ENCODE results near the gene ARHGEF25.
A peak's percentile ranks its signal among the peaks of the same experiment; 100 is the strongest.
"Not testable (repeated sequence)": the region's sequence is repeated elsewhere in the genome, so short reads cannot be mapped to it uniquely, and the experiment has no call there.

ARHGEF25 gene

GRCh38 chr12:57586128-57586527 lies 25.1 kb upstream of the ARHGEF25 start:
- DNase-seq = no peak

GRCh38 chr12:57586832-57587429 lies 24.3 kb upstream of the ARHGEF25 start:
- DNase-seq = no peak

- not testable (repeated sequence) for DNase-seq
These were observed 22.2 kb upstream of the ARHGEF25 start for GRCh38 chr12:57588951-57589610.

- DNase-seq = no peak
These were observed 20.8 kb upstream of the ARHGEF25 start for GRCh38 chr12:57590479-57590863.

GRCh38 chr12:57590864-57591781 lies 20.1 kb upstream of the ARHGEF25 start, which contains the start of gene PIP4K2C:
TSS of gene PIP4K2C (plus strand) at chr12:57591192. CDS start at chr12:57591290, 98 bp downstream.
- peak; percentile 81 for DNase-seq

- no peak for DNase-seq
These were observed 19.4 kb upstream of the ARHGEF25 start for GRCh38 chr12:57591782-57592325.

GRCh38 chr12:57592551-57593165 lies 18.6 kb upstream of the ARHGEF25 start:
- no peak for DNase-seq

GRCh38 chr12:57593187-57593586 lies 18.0 kb upstream of the ARHGEF25 start:
- DNase-seq = no peak

- DNase-seq = no peak
These were observed 10.8 kb upstream of the ARHGEF25 start for GRCh38 chr12:57600395-57600794.

GRCh38 chr12:57602544-57602943 lies 8.7 kb upstream of the ARHGEF25 start:
- DNase-seq = no peak

GRCh38 chr12:57603324-57603723 lies 7.9 kb upstream of the ARHGEF25 start:
- DNase-seq = no peak

- DNase-seq = no peak
These were observed 7.3 kb upstream of the ARHGEF25 start for GRCh38 chr12:57603815-57604453.

- peak; percentile 66 for DNase-seq
These were observed 6.7 kb upstream of the ARHGEF25 start, which contains the start of gene DTX3 for GRCh38 chr12:57604454-57604991. TSS of gene DTX3 (plus strand) at chr12:57604824. CDS start at chr12:57606518, 1,694 bp downstream.

GRCh38 chr12:57604992-57605810 lies 6.0 kb upstream of the ARHGEF25 start:
- DNase-seq = no peak

- DNase-seq = no peak
These were observed 5.4 kb upstream of the ARHGEF25 start for GRCh38 chr12:57605811-57606311.

- no peak for DNase-seq
These were observed 4.8 kb upstream of the ARHGEF25 start for GRCh38 chr12:57606399-57606798.

GRCh38 chr12:57606821-57607220 lies 4.4 kb upstream of the ARHGEF25 start:
- DNase-seq = no peak

GRCh38 chr12:57607958-57608663 lies 3.1 kb upstream of the ARHGEF25 start:
- no peak for DNase-seq

- no peak for DNase-seq
These were observed 2.0 kb upstream of the ARHGEF25 start for GRCh38 chr12:57609101-57609780.
